ENCODE measurements around the gene SLC35F1. TPM values are rescaled to one million over a fixed set of nuclear protein-coding genes. Genes with fewer than 3 reads are reported as not detected.

The SLC35F1 gene
- polyA plus RNA-seq, 1 donor, result 3.9 TPM

DNA sequence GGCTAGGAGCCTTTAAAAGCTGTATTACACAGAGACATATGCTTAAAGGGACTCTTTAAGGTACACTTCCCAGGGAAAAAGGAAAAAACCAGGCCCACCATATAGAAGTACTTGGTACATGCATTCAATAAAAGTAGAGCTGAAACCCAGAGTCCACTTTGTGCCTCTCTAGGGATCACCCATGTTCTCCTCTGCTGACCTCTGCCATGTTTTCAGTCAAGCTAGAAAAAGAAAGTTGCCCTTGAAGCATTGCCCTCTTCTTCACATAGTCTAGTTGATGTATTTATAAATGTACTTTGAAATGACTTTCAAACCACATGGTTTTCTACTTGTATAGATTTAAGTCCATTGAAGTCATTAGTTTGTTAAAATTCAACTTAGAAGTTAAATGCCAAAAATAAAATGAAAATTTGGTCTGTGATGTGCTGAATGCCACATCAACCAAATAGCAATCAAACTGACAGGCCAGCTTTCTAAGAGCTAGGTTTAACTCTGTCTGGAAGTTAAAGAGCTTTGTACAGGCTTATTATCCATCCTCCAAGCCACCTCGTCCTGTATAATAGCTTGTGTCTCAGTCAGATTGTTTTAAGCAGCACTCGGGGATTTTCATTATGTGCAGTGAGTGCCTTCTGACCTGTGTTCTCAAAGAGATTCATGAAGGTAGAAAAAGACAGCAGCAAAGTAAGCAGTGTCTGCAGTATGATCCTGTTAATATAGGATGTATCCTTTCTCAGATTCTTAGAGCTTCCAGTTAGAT is 402.5 kb downstream of the SLC35F1 start:
- DNase-seq, result no peak

DNA sequence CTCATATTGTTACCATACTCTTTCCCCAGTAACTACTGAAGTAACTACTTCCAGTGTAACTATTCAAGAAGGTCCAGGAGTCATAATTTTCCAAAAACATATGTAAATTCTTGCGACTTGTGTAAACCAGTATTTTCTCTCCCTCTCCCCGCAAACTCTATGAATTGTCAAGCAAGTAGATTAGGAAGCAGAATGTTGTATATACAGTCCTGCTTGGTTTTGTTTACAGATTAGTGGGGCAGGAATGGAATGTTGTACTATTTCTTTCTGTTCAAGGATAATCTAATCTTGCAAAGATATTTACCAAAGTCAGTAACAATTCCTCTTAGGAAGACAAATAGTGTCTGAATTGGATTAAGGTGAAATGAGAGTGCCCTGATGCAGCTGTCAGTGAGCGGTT is 406.1 kb downstream of the SLC35F1 start:
- no peak for DNase-seq

DNA sequence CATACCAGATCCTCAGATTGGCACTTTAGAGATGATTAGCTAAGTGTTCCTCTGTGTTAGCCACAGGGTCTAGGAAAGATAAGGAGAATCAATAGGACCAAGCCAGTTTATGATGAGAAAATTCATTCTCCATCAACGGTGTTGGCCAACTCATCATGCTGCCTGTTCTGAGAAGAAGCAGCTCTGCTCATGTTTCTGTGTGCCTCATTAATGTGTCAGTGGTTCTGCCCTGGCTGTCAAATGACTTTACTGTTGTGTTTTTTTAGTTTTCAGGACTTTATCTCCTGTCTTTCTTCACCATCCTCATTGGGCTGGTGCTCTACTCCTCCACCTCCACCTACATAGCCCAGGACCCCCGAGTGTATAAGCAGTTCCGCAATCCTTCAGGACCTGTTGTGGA is 406.7 kb downstream of the SLC35F1 start:
- DNase-seq, result no peak

DNA sequence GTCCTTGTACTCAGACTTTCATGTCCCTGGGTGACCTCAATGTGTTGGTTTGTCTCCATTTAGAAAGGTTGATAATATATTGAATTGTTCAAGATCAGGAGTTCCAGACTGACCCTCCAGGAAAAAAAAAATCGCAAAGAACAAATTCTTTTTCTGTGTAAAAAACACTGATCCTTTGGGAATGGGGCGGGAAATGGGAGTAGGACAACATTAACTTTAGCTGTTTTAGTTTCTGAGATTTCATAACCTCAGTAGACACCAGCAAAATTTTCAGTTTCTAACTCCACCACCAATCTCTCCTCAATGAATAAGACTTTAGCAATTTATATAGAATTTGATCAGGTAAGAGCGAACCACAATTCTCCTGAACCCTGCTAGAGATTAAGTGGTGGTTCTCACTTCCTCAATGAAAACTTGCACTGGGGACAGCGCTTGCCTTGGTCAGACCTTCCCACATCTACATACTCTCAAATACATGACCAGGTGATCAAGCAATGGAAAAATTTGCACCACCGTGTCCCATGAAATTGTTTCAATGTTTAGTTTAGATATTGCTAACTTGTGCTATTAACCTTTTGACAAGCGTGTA is 409.8 kb downstream of the SLC35F1 start:
- no peak for DNase-seq

DNA sequence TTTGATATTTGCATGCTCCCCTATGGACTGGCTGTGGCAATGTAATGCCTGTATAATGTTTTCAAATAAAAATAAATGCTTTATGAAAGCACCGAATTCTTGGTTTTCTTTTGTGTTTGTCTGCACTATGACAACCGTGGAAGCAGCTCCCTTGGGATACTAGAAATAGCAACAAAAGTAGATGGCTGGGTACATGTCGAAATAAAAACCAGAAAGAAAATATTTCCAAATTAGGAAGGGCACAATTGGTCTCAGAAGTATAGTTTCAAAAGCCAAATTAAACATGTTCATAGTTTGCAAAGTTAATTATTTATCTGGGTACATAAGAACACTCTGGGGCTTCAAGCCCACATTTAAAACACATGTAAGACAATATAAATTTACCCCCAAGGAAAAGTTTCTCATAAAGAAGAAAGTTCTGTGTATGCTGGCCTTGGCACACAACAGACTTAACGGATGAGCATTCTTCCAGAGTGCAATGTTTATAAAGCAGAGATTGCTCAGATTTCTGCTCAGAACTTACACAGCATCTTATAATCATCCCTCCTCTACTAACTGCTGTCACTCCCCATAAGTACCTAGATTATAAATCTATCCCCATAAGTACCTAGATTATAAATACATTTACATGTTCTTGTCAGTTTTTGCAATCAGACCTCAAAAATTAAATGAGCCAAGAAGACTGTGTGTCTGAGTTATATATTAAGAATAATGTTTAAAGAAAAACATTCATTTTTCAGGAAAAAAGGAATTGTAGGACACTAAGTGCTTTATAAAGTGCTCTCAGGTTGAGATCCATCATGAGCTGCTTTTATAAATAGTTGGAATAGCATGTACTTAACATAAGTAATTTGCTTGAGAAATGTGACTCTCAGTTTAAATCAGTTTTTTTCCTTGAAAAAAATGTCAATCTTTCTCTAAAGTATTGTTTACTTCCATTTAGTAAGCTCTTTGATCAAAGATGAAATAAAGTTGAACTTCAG is 410.8 kb downstream of the SLC35F1 start:
- DNase-seq, result no peak

DNA sequence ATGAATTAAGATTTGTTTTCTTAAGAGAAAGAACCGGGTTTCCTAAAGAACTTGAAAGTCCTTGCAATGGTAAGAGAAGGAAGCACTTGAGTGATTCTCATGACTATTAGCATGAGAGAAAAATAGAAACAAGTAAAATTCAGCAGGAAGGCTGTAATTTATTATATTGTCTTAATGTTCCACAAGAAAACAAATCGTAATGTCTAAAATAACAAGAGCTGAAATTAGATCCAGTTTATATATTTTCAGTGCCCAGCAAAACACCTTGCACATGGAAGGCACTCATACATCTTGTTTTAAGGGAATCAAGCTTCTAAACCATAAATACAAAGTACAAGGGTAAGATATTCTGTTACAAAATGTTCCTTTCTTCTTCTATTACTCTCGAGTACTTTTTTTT is 411.6 kb downstream of the SLC35F1 start:
- DNase-seq, result no peak

DNA sequence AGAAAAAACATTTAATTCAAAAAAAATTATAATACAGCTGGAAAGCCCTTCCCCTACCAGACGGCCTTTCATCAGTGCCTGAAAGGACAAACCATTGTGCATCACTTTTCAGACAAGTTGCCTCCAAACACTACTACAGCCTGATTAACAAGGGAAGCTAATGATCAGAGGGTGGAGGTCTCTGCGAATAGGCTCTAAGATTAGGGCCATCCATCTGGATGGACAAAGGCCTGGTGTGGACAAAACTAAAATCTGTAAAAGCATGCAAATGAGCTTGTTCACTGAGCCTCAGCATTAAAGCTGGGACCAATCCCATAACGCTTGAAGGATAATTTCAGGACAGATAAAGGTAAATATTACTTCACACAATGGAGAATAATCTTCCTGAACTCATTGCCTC is 412.4 kb downstream of the SLC35F1 start:
- DNase-seq, result no peak

DNA sequence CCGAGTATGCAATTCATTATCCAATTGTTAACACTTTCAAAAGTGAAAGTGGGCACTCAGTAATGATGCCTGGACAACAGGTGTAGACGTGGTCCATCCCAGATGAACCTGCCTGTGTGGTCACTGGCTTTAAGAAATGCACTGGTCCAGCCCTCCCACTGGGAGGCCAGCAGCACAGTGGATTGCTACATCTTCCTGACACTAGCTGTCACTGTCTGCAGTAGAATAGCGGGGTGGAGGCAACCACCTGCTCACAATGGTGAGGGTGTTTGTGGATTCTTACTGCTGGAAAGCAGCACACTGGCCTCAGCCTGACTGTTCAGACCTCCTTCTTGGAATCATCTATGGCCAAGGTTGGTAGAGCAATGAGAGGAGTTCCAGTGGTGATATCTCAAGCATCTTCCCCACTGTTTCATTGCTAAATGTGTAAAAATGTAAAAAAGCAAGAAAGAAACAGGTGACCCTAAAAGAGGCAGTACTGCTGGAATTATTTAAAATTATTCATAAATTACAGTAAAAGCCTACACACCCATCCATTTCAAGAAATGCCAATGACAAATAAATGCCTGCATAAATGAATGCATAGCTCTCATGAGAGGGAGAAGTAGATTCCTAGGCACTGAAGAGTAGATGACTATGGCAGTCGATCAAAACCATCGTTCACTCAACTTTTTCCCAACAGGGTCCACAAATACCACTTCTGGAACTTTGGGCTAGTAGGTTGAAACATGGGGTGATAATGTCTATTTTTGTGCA is 413.0 kb downstream of the SLC35F1 start:
- no peak for DNase-seq

DNA sequence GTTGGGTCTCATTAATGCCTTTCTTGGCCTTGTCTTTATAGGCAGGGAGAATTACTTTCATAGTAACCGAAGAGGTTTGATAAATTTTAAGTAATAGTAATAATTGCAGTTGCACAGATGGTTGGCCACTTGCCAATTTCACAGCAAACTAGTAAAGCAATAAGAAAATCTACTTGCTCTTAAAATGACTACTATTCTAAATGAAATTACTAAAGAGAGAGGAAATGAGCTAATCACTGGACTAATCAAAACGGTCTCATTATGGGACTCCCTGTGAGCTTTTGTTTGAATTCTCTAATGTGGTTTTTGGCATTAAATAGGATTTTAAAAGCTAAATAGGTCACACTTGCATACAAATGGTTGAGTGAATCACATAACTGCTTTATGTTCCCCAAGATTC is 413.6 kb downstream of the SLC35F1 start:
- no peak for DNase-seq

DNA sequence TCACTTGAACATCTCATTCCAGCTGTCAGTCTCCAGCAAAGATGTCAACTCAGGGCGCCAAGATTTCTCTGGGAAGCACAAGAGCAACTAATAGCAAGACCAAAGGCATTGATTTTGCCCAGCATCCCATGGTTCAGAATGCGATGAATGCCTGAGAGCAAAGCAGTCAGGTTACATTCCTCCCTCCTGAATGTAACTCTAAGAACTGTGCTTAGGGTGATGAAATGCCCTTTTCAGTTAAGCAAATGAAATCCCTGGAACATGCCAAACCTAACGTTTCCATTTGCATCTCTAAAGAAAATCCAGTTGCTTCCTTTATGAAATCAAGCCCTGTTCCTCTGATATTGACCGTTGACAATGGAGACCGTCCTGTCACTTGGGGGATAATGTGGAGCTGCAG is 417.1 kb downstream of the SLC35F1 start:
- DNase-seq, result no peak

DNA sequence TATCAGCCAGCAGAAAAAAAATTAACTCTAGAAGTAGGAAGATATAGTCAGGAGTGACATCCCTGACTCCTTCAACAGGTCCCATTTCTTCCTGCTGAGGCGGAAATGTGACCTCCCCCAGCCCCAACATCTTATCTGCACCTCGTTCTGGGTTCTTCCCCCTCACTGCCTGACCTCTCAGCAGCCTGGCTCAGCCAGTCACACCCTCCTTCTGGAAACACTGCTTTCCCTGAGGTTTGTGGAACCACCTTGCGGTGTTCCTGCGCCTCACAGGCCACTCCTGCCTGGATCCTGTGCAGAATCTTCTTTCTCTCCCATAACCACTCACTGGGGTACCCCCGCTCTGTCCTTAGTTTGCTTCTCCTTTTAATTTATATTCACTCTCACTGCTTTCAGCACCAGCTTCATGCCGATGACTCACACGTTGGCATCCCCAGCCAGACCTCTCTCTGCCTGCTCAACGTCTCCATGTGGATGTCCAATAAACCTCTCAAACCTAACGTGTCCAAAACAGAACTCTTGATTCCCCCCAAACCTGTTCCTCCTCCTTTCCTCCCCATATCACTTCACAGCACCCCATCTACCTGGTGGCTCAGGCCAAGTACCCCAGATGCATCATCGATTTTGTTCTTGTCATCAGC is 418.3 kb downstream of the SLC35F1 start:
- no peak for DNase-seq

DNA sequence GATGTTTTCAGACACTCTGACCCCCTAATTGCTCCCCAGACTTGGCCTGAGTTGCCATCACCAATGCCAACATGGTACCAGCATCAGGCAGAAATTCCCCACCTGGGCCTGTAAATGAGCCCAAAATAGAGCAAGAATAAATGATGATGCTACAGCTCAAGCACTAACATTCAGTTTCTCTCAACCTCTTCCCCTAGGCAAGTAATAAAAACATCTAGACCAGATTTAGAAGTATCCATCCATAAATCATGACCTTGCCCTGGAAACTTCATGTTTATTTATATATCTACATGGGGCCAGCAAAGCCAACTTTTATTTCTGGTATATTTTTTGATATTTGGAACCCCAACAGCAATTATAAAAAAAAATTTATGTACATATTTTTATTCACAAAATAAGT is 419.6 kb downstream of the SLC35F1 start:
- no peak for DNase-seq

DNA sequence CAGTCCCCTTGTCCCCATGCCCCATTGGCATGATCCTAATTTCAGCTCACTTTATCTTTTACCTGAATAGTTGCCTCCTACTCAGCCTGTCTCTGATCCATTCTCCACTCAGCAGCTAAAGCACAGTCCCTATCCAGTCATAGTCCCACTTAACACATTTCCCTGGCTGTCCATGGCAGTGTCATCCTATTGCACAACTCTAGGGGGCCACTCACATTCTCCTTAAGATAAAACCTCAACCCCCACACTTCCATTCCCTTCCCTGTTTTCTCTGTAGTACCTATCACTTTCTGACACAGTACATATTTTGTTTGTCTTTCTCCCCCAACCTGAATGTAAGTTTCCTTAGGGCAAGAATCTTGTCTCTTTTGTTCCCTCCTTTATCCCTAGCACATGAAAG is 420.2 kb downstream of the SLC35F1 start:
- DNase-seq, result no peak

DNA sequence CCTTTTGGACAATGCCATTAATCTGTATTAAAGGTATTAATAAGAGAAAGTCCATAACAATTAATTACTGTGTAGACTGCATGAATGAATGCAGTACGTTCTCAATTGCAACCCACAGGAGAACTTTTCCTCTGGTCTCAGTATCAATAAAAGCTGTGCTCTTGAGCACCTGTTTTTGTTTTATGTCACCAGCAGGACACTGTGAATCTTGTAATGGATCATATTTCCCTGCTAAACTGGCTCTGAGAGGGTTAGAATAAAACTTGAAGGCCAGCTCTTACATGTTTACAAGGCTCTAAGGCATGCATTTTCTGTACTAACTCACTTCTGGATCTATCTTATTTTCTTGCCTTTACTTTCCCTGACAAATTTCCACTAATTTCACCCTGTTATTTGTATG is 426.7 kb downstream of the SLC35F1 start:
- no peak for DNase-seq

DNA sequence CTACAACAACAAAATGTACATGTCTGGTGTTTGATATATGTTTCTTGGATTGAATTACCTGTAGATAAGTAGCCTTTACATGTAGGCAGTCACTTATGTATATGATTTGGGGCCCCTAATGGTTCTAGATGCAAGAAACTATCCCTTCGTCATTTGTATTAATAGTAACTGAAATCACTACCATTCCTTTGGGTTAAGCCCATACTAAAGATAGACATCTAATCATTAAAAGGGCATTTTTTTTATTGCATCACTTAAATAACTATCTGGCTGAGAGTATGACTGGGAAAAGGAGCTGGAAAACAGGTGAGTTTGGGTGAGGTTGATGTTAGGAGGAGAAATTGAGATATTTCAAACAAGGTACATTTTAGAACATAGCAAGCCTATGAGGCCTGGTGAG is 427.6 kb downstream of the SLC35F1 start:
- no peak for DNase-seq

DNA sequence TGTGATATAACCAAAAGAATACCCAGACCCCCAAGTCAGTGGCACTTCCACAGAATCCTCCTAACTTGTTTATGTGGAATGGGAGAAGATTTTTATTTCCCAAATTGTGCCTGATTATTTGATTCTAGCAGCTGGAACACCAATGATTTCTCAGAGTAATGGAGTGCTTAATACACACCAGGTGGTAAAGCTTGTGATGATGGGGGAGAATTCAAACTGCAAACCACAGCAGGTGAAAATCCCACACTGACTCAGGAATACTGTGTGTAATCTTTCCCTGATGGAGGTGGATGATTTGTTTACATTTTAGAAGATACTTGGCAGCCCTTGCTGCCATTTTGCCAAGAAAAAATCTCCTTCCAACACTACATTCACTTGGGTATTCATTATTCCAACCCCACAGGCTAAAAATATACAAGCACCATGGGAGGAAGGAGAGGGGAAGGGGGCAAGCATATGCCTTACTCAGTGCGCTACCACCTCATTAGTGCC is 428.3 kb downstream of the SLC35F1 start:
- no peak for DNase-seq

DNA sequence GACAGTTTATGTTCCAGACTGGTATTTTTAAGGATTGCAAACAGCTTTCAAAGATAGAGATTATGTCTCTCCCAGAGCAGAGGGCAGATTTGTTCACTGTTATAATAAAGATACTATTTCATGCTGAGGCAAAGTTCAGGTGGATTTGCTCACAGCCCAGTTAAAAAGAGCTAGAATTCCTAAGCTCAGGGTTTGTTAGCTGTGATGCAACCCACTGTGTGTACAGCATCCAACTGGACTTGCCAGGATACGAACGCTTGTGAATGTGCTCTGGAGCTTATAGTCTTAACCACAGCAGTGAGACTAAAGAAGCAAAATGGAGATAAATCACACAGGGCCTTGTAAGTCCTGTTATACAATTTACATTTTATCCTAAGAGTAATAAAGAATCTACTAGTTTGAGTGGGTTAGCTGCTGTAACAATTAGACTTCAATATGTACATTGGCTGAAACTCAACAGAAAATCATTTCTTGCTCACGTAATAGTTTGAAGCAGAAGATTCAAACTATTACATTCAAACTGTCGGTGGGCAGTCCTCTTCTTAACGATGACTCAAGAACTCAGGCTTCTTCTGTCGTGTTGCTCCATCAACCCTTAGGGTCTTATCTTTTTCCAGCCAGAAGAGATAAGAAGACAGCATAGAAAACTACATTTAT is 437.1 kb downstream of the SLC35F1 start:
- no peak for DNase-seq

DNA sequence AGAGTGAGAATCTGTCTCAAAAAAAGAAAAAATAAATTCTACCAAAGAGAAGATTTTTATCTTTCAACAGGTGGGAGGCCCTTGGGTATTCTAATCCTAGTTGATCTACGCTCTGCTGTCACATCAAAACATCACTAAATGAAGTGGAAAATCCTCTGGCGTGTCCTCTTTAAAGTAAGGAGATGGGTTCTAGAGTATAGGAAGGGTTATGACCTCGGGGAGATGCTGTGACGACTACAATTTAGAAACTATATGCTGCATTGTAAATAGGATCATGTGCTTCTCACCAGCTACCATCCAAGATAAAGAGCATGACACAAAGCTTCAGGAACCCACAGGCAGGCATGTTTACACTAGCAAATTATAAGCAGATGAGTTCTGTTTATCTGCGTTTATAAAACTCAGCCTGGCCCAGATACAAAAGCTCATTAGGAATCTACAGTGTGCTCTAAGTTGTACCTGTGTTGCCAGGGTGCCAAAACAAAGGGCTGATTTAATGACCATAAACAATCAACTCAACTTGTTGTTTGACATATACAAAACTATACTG is 443.9 kb downstream of the SLC35F1 start:
- DNase-seq, result no peak

DNA sequence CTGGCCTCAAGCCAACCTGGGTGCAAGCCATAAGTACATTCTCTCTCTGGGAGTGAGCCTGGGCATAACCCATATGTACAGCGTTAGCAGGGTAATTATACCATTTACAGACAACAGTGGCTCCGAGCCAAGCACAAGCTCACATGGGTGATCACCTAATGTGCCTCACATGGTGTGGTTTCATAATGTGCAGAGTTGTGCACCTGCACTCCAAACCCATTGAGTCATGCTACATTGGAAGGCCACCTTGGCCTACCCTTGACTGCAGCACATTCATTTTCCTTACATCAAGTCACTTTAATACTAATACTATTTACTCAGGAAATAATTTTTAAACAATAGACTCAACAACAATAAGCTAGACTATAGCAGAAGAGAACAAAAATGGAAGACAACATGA is 446.5 kb downstream of the SLC35F1 start:
- DNase-seq, result no peak

DNA sequence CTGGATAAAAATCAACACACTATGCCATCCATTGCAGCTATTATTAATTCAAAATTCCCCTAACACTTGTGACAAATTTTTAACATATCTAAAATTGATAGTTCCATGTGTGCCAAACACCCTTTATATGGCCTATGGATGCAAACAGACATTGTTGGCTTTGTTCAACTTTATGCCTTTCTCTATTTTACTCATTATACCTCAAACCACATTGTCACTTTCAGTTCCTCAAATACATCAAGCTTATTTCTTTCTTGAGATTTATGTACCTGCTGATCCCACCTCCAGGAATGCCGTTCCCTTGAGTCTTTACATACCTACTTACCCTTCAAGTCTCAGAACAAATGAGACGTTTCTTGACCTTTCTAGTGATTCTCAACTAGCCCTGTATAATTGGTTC is 447.6 kb downstream of the SLC35F1 start:
- DNase-seq, result no peak

DNA sequence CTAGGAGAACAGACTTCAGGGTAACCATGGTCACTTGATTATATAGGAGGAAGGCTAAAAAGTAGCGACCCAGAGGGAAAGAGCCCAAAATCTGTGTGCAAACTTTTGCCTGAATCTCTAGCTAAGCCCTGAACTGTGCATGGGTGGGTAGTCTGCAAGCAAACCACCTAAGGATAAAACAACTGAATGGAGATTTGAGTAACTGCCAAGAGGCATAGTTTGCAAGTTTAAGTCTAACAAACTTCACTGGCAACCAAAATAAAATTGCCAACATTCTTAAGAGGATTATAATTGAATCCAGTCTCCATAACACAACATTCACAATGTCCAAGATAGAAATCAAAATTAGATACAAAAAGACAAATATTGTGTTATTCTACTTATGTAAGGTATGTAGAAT is 449.0 kb downstream of the SLC35F1 start:
- DNase-seq, result no peak
